ENCODE data around the gene ADGRA1.

ADGRA1 gene

DNA sequence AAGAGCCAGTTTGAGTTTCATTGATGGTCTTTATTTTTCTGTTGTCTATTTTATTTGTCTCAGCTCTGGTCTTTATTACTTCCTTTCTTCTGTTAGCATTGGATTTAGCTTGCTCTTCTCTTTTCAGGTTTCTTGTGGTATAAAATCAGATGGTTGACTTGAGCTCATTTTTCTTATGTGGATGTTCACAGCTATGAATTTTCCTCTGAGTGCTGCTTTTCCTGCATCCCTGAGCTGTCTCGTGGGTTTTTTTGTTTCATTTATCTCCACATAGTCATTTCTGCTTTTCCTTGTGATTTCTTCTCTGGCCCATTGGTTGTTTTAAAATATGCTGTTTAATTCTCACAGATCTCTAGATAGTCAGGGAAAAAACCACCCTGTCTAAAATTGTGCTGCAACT is 19.7 kb downstream of the ADGRA1 start:
- no peak for ATAC-seq

DNA sequence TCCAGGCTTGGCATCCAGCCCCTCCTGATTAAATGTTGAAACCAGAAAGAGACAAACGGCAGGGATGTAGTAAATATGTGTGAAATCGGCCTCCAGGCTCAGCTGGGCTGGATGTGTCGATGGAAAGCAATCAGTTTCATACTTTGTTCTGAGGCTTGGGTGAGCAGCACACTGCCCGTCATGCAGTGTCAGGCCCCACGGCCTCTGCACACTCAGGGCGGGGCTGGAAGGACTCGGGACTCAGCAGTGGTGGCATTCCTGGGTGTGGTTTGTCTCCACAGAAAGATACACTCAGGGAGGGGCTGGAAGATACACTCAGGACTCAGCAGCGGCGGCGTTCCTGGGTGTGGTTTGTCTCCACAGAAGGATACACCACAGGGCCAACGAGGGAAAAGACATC is 22.0 kb downstream of the ADGRA1 start:
- TF ChIP-seq TOX (CRISPR knock-in tag; IDR thresholded peaks at IDR 0.05; ENCODE audit: borderline replicate concordance) (no peak), ZNF565 (CRISPR knock-in tag; conservative IDR thresholded peaks at IDR 0.05; ENCODE audit: low read depth) (no peak), ZC3H10 (CRISPR knock-in tag; IDR thresholded peaks at IDR 0.05) (no peak), ESRRG (CRISPR knock-in tag; IDR thresholded peaks at IDR 0.05) (no peak), ISL1 (CRISPR knock-in tag; IDR thresholded peaks at IDR 0.05) (no peak), CSDC2 (CRISPR knock-in tag; IDR thresholded peaks at IDR 0.05) (no peak), ZNF70 (CRISPR knock-in tag; IDR thresholded peaks at IDR 0.05) (no peak), BACH2 (CRISPR knock-in tag; IDR thresholded peaks at IDR 0.05; ENCODE audit: borderline replicate concordance) (no peak), TCF4 (CRISPR knock-in tag; IDR thresholded peaks at IDR 0.05; ENCODE audit: borderline replicate concordance) (no peak), OSR1 (CRISPR knock-in tag; IDR thresholded peaks at IDR 0.05) (no peak), ZFP30 (CRISPR knock-in tag; IDR thresholded peaks at IDR 0.05) (no peak)
- TF ChIP-seq, protein P1, sequence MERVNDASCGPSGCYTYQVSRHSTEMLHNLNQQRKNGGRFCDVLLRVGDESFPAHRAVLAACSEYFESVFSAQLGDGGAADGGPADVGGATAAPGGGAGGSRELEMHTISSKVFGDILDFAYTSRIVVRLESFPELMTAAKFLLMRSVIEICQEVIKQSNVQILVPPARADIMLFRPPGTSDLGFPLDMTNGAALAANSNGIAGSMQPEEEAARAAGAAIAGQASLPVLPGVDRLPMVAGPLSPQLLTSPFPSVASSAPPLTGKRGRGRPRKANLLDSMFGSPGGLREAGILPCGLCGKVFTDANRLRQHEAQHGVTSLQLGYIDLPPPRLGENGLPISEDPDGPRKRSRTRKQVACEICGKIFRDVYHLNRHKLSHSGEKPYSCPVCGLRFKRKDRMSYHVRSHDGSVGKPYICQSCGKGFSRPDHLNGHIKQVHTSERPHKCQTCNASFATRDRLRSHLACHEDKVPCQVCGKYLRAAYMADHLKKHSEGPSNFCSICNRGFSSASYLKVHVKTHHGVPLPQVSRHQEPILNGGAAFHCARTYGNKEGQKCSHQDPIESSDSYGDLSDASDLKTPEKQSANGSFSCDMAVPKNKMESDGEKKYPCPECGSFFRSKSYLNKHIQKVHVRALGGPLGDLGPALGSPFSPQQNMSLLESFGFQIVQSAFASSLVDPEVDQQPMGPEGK (CRISPR knock-in tag; IDR thresholded peaks at IDR 0.05; ENCODE audit: borderline replicate concordance): no peak
- TF ChIP-seq, protein P2, sequence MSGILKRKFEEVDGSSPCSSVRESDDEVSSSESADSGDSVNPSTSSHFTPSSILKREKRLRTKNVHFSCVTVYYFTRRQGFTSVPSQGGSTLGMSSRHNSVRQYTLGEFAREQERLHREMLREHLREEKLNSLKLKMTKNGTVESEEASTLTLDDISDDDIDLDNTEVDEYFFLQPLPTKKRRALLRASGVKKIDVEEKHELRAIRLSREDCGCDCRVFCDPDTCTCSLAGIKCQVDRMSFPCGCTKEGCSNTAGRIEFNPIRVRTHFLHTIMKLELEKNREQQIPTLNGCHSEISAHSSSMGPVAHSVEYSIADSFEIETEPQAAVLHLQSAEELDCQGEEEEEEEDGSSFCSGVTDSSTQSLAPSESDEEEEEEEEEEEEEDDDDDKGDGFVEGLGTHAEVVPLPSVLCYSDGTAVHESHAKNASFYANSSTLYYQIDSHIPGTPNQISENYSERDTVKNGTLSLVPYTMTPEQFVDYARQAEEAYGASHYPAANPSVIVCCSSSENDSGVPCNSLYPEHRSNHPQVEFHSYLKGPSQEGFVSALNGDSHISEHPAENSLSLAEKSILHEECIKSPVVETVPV (CRISPR knock-in tag; IDR thresholded peaks at IDR 0.05): no peak
- TF ChIP-seq, protein P3, sequence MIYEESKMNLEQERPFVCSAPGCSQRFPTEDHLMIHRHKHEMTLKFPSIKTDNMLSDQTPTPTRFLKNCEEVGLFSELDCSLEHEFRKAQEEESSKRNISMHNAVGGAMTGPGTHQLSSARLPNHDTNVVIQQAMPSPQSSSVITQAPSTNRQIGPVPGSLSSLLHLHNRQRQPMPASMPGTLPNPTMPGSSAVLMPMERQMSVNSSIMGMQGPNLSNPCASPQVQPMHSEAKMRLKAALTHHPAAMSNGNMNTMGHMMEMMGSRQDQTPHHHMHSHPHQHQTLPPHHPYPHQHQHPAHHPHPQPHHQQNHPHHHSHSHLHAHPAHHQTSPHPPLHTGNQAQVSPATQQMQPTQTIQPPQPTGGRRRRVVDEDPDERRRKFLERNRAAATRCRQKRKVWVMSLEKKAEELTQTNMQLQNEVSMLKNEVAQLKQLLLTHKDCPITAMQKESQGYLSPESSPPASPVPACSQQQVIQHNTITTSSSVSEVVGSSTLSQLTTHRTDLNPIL (CRISPR knock-in tag; IDR thresholded peaks at IDR 0.05; ENCODE audit: low read depth): no peak
- TF ChIP-seq, protein P4, sequence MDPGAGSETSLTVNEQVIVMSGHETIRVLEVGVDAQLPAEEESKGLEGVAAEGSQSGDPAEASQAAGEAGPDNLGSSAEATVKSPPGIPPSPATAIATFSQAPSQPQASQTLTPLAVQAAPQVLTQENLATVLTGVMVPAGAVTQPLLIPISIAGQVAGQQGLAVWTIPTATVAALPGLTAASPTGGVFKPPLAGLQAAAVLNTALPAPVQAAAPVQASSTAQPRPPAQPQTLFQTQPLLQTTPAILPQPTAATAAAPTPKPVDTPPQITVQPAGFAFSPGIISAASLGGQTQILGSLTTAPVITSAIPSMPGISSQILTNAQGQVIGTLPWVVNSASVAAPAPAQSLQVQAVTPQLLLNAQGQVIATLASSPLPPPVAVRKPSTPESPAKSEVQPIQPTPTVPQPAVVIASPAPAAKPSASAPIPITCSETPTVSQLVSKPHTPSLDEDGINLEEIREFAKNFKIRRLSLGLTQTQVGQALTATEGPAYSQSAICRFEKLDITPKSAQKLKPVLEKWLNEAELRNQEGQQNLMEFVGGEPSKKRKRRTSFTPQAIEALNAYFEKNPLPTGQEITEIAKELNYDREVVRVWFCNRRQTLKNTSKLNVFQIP (CRISPR knock-in tag; IDR thresholded peaks at IDR 0.05; ENCODE audit: borderline replicate concordance, low read depth): no peak
- no peak for ATAC-seq

More for the DNA sequence above, 19.7 kb downstream of the ADGRA1 start:
- TF ChIP-seq ZC3H10 (CRISPR knock-in tag; IDR thresholded peaks at IDR 0.05): no peak
- TF ChIP-seq, protein P3 (CRISPR knock-in tag; IDR thresholded peaks at IDR 0.05; ENCODE audit: low read depth): no peak
- TF ChIP-seq CSDC2 (CRISPR knock-in tag; IDR thresholded peaks at IDR 0.05): no peak
- no peak for TF ChIP-seq ARNTL (CRISPR knock-in tag; IDR thresholded peaks at IDR 0.05; ENCODE audit: borderline replicate concordance, low read depth)
- no peak for TF ChIP-seq ZFP3 (CRISPR knock-in tag; IDR thresholded peaks at IDR 0.05)
- TF ChIP-seq BACH2 (CRISPR knock-in tag; IDR thresholded peaks at IDR 0.05; ENCODE audit: borderline replicate concordance): no peak
- TF ChIP-seq ZFP30 (CRISPR knock-in tag; IDR thresholded peaks at IDR 0.05): no peak
- TF ChIP-seq, protein P1 (CRISPR knock-in tag; IDR thresholded peaks at IDR 0.05; ENCODE audit: borderline replicate concordance): no peak
- TF ChIP-seq, protein P2 (CRISPR knock-in tag; IDR thresholded peaks at IDR 0.05): no peak
- no peak for TF ChIP-seq ISL1 (CRISPR knock-in tag; IDR thresholded peaks at IDR 0.05)

DNA sequence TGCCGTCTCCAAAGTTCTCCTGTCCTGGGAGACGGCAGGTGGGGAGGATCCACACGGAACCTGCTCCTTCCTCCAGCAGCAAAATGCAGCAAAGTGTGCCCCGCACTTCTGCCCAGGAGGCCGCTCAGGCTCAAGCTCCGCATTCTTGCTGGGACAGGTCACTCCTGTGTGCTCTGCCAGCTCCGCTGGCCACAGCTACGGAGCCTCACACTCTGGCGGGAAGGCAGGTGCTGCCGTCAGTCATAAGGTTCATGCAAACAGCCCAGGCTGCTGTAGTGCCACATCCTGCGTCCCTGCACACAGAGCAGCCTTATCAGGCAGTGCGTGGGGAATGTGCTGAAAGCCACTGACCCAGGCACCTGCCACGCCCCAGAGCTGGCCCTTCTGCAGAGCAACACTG is 22.4 kb downstream of the ADGRA1 start:
- ATAC-seq: no peak
- TF ChIP-seq TOX (CRISPR knock-in tag; IDR thresholded peaks at IDR 0.05; ENCODE audit: borderline replicate concordance) (no peak), RARB (CRISPR knock-in tag; IDR thresholded peaks at IDR 0.05) (no peak), ZNF70 (CRISPR knock-in tag; IDR thresholded peaks at IDR 0.05) (no peak), ARNTL (CRISPR knock-in tag; IDR thresholded peaks at IDR 0.05; ENCODE audit: borderline replicate concordance, low read depth) (no peak), BACH2 (CRISPR knock-in tag; IDR thresholded peaks at IDR 0.05; ENCODE audit: borderline replicate concordance) (no peak), CSDC2 (CRISPR knock-in tag; IDR thresholded peaks at IDR 0.05) (no peak), ESRRG (CRISPR knock-in tag; IDR thresholded peaks at IDR 0.05) (no peak), ZNF565 (CRISPR knock-in tag; conservative IDR thresholded peaks at IDR 0.05; ENCODE audit: low read depth) (no peak), ZFP3 (CRISPR knock-in tag; IDR thresholded peaks at IDR 0.05) (no peak)
- TF ChIP-seq, protein P3 (CRISPR knock-in tag; IDR thresholded peaks at IDR 0.05; ENCODE audit: low read depth): no peak
- TF ChIP-seq, protein P5, sequence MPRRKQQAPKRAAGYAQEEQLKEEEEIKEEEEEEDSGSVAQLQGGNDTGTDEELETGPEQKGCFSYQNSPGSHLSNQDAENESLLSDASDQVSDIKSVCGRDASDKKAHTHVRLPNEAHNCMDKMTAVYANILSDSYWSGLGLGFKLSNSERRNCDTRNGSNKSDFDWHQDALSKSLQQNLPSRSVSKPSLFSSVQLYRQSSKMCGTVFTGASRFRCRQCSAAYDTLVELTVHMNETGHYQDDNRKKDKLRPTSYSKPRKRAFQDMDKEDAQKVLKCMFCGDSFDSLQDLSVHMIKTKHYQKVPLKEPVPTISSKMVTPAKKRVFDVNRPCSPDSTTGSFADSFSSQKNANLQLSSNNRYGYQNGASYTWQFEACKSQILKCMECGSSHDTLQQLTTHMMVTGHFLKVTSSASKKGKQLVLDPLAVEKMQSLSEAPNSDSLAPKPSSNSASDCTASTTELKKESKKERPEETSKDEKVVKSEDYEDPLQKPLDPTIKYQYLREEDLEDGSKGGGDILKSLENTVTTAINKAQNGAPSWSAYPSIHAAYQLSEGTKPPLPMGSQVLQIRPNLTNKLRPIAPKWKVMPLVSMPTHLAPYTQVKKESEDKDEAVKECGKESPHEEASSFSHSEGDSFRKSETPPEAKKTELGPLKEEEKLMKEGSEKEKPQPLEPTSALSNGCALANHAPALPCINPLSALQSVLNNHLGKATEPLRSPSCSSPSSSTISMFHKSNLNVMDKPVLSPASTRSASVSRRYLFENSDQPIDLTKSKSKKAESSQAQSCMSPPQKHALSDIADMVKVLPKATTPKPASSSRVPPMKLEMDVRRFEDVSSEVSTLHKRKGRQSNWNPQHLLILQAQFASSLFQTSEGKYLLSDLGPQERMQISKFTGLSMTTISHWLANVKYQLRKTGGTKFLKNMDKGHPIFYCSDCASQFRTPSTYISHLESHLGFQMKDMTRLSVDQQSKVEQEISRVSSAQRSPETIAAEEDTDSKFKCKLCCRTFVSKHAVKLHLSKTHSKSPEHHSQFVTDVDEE (CRISPR knock-in tag; IDR thresholded peaks at IDR 0.05): no peak
